ENCODE measurements around the gene ENKUR.

DNA sequence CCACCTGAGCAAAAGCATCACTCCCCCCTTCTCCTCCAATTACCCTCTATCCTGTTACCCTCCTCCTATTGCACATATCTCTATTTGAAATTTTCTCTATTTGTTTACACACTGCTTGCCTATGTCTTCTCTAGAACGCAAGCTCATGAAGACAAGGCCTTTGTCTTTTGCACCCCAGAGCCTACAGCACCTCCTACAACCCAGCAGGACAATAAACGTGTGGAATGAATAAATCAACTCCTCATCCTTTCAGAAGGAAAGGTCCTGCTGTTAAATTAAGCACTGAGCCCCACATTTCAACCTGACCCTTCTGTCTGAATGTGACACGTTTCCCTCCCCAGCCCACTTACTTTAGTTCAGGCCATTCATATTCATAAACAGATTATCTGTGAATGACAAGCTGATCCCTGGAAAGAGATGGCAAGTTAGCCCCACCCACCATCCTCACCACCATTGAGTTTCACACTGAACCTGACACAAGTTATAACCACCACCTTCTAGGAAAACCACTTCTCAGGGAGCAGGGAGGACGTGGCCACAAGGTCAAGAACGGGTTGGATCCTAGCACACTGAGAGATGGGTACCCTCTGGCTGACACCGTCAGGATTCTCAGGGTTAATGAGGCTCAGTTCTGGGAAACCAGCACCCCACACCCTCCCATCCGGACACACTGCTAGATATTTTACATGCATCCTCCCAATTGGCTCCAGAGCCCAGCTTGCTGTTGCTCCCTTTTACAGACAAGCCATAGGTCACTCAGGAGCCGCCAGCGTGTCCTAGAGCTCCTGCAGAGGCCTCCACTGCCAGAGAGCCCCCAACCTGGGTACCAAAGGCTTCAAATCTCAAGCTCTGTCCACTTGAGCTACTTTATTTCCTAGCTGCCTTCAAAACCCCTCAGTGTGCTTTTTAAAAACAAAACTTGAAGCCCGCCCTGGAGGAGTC lies 64.5 kb downstream of the ENKUR start:
- TF ChIP-seq CTCF (conservative IDR thresholded peaks at IDR 0.05; ENCODE audit: low read depth, low read length), result no peak
- TF ChIP-seq EZH2 (IDR thresholded peaks at IDR 0.05; ENCODE audit: low read length, unreplicated experiment), result no peak
- no peak for TF ChIP-seq EZH2phosphoT487 (IDR thresholded peaks at IDR 0.05; ENCODE audit: borderline replicate concordance, low read length)

Data from PC-3 (cell line).